DOHH2 (cell line): ENCODE measurements around the gene SEPHS1.

ENCODE experiments used
- CTCF ChIP-seq: fragments of 200-600 bp; sonication (generic); IDR thresholded peaks from one replicate; pipeline ENCODE4 v1.5.1; 2014; ENCODE audit warnings: antibody characterized with exemption, mild to moderate bottlenecking, low read depth, low read length; ENCODE audit not compliant: poor library complexity, severe bottlenecking
- EZH2phosphoT487 ChIP-seq: fragments of 200-600 bp; sonication (generic); IDR thresholded peaks from 2 replicates; pipeline ENCODE4 v1.6.1; 2017; ENCODE audit warnings: borderline replicate concordance, mild to moderate bottlenecking, antibody characterized with exemption, low read length, moderate library complexity, mixed read lengths

GRCh38 chr10:13272164-13272571, 75.9 kb downstream of the SEPHS1 start:
- TF ChIP-seq CTCF (no peak), EZH2phosphoT487 (no peak)
